SK-N-DZ (cell line): ENCODE measurements around the gene GADD45B.
"Not testable (repeated sequence)": the region's sequence is repeated elsewhere in the genome, so short reads cannot be mapped to it uniquely, and the experiment has no call there.

Experiments
- DNase-seq: peaks from one replicate; pipeline ENCODE4 v3.0.0-alpha.2; 2015; ENCODE audit warnings: low spot score

Gene GADD45B

GRCh38 chr19:2443785-2444182, 32.1 kb upstream of the GADD45B start:
- DNase-seq: no peak

DNA sequence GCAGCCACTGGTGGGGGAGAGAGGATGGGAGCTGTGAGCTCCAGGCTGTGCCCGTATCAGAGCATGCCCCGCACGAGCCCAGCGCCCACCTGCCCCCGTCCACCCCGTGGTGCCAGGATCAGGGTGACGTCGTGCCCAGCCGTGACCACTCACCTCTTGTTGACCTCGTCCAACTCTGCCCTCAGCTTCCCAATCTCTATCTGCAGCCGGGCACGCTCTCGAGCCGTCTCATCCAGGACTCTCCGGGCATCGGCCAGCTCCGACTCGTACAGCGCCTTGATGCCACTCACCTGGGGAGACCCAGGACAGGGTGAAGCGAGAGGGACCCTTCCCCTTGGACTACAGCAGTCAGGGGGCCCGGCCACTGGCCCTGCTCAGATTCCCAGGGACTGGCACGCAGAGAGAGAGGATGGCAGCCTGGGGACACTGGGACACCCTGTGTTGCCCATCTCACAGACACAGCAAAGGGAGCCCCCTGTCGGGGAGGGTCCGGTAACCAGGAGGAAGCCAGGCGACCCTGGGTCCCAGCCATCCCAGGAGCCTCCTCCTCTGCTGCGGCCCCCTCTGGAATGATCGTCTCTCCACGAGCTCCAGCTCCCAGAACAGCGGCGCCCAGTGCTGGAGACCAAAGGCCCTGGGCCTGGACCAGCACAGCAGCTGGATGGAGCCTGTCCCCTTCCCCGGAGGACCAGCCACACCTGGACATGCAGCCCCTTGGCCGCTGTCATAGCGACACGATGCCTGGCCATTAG, 31.5 kb upstream of the GADD45B start:
- DNase-seq: no peak

GRCh38 chr19:2446381-2446780, 29.5 kb upstream of the GADD45B start:
- no peak for DNase-seq

DNA sequence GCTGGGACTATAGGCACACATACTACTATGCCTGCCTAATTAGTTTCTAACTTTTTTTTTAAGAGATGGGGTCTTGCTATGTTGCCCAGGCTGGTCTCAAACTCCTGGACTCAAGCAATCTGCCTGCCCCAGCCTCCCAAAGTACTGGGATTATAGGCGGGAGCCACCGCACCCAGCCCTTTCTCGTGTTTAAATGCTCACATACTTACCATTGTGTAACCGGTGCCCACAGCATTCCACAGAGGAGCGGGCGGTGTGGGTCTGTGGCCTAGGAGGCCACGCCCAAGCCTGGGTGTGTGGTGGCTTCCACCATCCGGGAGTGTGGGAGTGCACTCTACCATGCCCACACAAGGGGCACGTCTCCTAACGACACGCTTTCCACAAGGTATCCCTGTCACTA, 26.9 kb upstream of the GADD45B start:
- no peak for DNase-seq

- no peak for DNase-seq
Observed at GRCh38 chr19:2451138-2451537, 24.8 kb upstream of the GADD45B start.

GRCh38 chr19:2451741-2452140, 24.2 kb upstream of the GADD45B start:
- no peak for DNase-seq

GRCh38 chr19:2453431-2454025, 22.4 kb upstream of the GADD45B start:
- DNase-seq: no peak

DNA sequence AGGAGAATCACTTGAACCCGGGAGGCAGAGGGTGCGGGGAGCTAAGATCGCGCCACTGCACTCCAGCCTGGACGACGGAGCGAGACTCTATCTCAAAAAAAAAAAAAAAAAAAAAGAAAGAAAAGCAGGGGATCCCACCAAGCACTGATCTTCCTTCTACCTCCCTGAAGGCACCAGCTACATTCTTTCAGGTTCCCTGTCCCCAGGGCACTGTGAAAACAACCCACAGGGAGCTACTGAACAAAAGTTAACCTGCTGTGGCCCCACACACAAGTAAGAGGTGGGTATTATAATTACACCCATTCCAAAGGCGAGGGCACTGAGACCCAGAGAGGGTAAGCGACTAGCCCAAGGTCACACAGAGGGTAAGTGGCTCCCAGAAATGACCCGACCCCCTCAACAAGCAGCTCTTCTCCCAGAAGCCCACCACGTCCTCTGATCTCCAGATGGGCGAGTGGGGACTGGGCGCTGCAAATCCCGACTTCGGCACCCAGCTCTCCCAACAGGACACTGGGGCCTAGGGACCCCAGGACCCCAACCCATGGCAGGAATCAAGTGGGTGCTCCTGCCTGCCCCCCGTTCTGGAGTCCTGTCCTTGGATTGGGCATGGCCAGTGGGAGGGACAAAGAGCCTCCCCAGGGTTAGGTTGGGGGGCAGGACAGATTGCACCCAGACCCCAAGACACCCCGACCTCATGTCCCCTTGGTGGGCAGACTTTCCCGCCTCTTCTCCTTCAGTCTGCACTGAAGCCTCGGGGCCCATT, 21.5 kb upstream of the GADD45B start:
- no peak for DNase-seq

- no peak for DNase-seq
Observed at GRCh38 chr19:2454962-2455850, 20.7 kb upstream of the GADD45B start.

GRCh38 chr19:2455851-2456570, 19.9 kb upstream of the GADD45B start:
- no peak for DNase-seq

- DNase-seq: no peak
Observed at GRCh38 chr19:2457394-2458037, 18.4 kb upstream of the GADD45B start.

DNA sequence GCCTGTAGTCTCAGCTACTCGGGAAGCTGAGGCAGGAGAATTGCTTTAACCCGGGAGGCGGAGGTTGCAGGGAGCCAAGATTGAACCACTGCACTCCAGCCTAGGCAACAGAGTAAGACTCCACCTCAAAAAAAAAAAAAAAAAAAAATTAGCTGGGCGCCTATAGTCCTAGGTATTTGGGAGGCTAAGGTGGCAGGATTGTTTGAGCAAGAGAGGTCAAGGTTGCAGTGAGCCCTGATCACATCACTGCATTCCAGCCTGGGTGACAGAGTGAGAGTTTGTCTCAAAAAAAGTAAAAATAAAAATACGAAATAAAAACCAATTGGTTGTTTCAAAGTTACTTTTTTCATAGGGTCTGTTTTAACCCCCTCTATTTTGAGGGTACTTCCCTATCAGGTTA, 17.9 kb upstream of the GADD45B start:
- no peak for DNase-seq

- not testable (repeated sequence) for DNase-seq
Observed at GRCh38 chr19:2458776-2459175, 17.2 kb upstream of the GADD45B start.

DNA sequence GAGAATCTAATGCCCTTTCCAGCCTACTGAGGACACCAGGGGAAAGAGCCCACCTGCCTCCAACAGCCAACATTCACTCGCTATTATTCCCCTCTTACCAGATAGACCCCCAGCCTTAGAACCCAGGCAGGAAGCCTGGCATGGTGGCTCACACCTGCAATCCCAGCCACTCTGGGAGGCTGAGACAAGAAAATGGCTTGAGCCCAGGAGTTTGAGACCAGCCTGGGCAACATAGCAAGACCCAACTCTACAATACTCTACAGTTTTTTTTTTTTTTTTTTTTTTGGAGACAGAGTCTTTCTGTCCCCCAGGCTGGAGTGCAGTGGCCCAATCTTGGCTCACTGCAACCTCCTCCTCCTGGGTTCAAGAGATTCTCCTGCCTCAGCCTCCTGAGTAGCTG, 15.7 kb upstream of the GADD45B start:
- no peak for DNase-seq

- DNase-seq: peak; percentile 35
Observed at GRCh38 chr19:2461751-2462634, 13.9 kb upstream of the GADD45B start.

DNA sequence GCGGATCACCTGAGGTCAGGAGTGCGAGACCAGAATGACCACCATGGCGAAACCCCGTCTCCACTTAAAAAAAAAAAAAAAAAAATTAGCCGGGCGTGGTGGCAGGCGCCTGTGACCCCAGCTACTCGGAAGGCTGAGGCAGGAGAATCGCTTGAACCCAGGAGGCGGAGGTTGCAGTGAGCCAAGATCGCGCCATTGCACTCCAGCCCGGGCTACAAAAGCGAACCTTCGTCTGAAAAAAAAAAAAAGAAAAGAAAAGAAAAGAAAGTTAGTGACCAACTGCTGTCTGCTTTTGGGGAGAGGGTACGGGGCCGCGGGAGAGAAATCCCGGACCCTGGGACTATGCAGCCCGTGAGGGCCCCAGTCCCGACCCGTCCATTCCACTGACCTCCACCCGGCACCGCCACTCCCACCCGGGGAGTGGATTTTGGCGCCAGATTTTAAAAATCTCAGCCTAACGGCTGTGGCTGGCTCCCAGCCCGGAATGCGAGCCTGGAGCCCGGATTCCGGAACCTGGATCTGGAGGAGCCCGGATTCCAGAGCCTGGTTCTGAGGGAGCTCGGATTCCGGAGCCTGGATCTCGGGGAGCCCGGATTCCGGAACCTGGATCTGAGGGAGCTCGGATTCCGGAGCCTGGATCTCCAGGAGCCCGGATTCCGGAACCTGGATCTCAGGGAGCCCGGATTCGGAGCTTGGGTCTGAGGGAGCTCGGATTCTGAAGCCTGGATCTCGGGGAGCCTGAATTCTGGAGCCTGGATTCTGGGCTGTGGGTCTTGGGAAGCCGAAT, 13.1 kb upstream of the GADD45B start:
- DNase-seq: peak; percentile 62

DNA sequence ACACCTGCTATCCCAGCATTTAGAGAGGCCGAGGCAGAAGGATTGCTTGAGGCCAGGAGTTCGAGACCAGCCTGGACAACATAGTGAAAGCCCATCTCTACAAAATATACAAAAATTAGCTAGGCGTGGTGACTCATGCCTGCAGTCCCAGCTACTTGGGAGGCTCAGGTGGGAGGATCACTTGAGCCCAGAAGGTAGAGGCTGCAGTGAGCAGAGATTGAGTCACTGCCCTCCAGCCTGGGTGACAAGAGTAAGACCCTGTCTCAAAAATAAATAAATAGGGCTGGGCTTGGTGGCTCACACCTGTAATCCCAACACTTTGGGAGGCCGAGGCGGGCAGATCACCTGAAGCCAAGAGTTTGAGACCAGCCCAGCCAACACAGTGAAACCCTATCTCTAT, 12.2 kb upstream of the GADD45B start:
- not testable (repeated sequence) for DNase-seq

DNA sequence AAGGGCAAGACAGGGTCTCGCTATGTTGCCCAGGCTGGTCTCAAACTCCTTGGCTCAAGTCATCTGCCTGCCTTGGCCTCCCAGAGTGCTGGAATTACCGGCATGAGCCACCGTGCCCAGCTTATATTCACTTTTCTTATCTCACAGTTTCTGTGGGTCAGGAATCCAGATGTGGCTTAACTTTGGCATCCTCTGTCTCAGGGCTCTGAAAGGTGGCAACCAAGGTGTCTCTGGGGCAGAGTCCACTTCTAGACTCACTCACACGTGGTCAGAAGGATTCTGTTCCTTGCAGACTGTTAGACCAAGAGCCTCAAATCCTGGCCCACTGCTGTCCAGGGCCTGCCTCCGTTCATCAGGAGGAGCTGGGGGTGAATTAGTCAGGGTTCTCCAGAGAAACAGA, 11.5 kb upstream of the GADD45B start:
- DNase-seq: no peak

DNA sequence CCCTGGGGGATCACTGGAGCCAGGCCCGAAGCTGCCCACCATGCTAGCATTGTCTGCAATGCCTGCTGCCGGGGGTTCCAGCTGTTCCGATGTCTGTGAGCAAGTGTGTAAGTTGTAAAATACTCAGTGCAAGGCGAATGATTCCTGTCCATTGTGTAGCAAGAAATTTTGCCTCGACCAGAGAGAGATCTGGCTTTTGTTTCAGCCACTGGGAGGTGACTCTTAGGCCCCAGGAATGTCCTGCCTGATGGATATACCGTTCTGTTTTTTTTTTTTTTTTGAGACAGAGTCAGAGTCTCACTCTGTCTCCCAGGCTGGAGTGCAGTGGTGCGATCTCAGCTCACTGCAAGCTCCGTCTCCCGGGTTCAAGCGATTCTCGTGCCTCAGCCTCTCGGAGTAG, 7.3 kb upstream of the GADD45B start:
- no peak for DNase-seq
